GM12891 (cell line): ENCODE data around the gene APLP2. TPM values are rescaled to one million over a fixed set of nuclear protein-coding genes. Genes with fewer than 3 reads are reported as not detected.
A peak's percentile ranks its signal among the peaks of the same experiment; 100 is the strongest.
"Not testable (repeated sequence)": the region's sequence is repeated elsewhere in the genome, so short reads cannot be mapped to it uniquely, and the experiment has no call there.

Experiments used
- DNase-seq: peaks from one replicate; pipeline ENCODE4 v3.0.0; 2011; ENCODE audit warnings: low spot score; ENCODE audit not compliant: insufficient read length
- FAIRE-seq: peaks from 2 replicates; lab custom pipeline; 2011; peaks lifted over from hg19 to GRCh38; lab: Jason Lieb, UNC
- PAX5 ChIP-seq: IDR thresholded peaks from 2 replicates; pipeline ENCODE4 v1.6.1; 2011; ENCODE audit warnings: low read length, moderate library complexity, mild to moderate bottlenecking; ENCODE audit not compliant: insufficient read depth, severe bottlenecking
- POLR2A ChIP-seq: IDR thresholded peaks from 2 replicates; pipeline ENCODE4 v1.6.1; 2011; ENCODE audit warnings: low read depth, low read length, control low read depth
- POLR2AphosphoS5 ChIP-seq: IDR thresholded peaks from 2 replicates; pipeline ENCODE4 v1.6.1; 2011; ENCODE audit warnings: low read depth, low read length, control low read depth
- POU2F2 ChIP-seq: IDR thresholded peaks from 2 replicates; pipeline ENCODE4 v1.6.1; 2011; ENCODE audit warnings: low read depth, mild to moderate bottlenecking, control low read depth, low read length, moderate library complexity
- SPI1 ChIP-seq: IDR thresholded peaks from 2 replicates; pipeline ENCODE4 v1.6.1; 2011; ENCODE audit warnings: low read depth, low read length, control low read depth
- TAF1 ChIP-seq: IDR thresholded peaks from 2 replicates; pipeline ENCODE4 v1.6.1; 2011; ENCODE audit warnings: low read depth, low read length, control low read depth
- polyA plus RNA-seq: library from polyadenylated mRNA; unstranded; fragments of >200 nt; gene quantifications from one replicate; pipeline ENCODE4 v1.2.1, GENCODE V29; 2012; ENCODE audit warnings: low read depth, missing spikeins, inconsistent platforms; ENCODE audit not compliant: missing spikeins

The APLP2 gene
- polyA plus RNA-seq = 5.1 TPM

DNA sequence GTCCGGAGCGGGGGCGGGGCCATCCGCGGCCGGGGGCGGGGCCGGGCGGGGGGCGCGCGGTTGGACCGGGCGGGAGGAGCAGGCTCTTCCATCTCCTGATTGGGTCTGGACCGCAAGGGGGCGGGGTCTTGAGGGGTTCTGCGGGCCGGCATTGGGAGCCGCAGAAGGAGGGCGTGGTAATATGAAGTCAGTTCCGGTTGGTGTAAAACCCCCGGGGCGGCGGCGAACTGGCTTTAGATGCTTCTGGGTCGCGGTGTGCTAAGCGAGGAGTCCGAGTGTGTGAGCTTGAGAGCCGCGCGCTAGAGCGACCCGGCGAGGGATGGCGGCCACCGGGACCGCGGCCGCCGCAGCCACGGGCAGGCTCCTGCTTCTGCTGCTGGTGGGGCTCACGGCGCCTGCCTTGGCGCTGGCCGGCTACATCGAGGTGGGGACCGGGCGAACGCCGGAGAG lies at the start of gene APLP2:
Gene APLP2 (plus strand): TSS at position 236 of the 450 bp plus-strand sequence. CDS start 84 bp downstream, at position 320.
- DNase-seq = peak; percentile 91
- FAIRE-seq = peak; percentile 74
- TF ChIP-seq TAF1 = peak; percentile 89
- no peak for TF ChIP-seq PAX5
- TF ChIP-seq POLR2A = 0 out of 2 replicates have a peak, but pooled peaks have one; percentile 48
- TF ChIP-seq POLR2AphosphoS5 = peak; percentile 66

DNA sequence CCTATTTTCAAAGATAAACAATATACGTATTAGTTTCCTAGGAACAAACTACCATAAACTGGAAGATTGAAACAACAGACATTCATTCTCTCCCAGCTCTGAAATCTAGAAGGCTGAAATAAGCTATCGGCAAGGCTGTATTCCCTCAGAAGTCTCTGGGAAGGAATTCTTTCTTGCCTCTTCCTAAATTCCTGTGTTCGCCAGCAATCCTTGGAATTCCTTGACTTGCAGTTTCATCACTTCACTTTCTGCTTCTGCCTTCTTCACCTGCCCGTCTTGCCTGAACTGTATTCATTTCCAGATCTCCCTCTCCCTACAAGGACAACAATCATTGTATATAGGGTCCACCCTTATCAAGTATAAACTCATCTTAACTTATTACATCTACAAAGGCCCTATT lies 49.4 kb upstream of the APLP2 start:
- DNase-seq = no peak
- FAIRE-seq = no peak
- TF ChIP-seq TAF1 (no peak), POLR2A (no peak), POU2F2 (no peak), POLR2AphosphoS5 (no peak), PAX5 (no peak), SPI1 (no peak)

DNA sequence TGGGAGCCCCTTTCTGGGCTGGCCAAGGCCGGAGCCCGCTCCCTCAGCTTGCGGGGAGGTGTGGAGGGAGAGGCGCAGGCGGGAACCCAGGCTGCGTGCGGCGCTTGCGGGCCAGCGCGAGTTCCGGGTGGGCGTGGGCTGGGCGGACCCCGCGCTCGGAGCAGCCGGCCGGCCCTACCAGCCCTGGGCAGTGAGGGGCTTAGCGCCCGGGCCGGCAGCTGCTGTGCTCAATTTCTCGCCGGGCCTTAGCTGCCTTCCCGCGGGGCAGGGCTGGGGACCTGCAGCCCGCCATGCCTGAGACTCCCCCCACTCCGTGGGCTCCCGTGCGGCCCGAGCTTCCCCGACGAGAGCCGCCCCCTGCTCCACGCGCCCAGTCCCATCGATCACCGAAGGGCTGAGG lies 48.1 kb upstream of the APLP2 start:
- not testable (repeated sequence) for DNase-seq, FAIRE-seq

DNA sequence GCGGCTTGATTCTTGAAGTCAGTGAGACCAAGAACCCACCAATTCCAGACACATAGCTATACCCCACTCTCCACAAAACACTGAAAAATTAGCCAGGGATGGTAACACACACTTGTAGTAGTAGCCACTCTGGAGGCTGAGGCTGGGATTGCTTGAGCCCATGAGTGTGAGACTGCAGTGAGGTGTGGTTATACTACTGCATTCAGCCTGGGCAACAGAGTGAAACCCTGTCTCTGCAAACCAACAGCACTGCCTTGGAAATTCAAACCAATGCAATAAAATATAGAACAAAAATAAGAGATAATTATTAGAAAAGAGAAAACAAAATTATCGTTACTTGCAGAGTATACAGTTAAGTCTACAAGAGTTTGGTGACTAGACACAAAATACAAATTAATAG lies 46.9 kb upstream of the APLP2 start:
- DNase-seq (no peak), FAIRE-seq (no peak)
- TF ChIP-seq POLR2AphosphoS5 = no peak
- TF ChIP-seq POLR2A = no peak
- TF ChIP-seq POU2F2 = no peak
- TF ChIP-seq TAF1 = no peak
- TF ChIP-seq SPI1 = no peak
- TF ChIP-seq PAX5 = no peak

DNA sequence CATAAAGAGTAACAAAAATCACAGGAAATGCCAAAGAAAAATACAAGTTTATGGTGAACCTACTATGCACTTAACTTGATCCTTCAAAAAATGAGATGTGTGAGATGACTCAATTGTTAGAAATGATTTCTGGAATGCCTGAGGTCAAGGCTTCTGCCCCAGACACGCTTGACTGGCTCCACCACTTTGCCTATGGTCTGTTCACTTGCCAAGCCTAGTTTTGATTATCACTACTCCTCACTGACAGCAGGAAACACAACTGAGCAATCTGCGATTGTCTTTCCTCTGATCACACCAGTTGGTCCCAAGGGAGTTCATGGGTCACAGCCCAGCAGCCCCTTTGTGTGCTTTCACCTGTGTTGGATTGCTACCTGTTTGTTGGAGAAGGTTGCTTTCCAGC lies 46.5 kb upstream of the APLP2 start:
- DNase-seq (peak; percentile 33), FAIRE-seq (peak; percentile 90)
- TF ChIP-seq PAX5 (peak; percentile 85), POU2F2 (no peak)

DNA sequence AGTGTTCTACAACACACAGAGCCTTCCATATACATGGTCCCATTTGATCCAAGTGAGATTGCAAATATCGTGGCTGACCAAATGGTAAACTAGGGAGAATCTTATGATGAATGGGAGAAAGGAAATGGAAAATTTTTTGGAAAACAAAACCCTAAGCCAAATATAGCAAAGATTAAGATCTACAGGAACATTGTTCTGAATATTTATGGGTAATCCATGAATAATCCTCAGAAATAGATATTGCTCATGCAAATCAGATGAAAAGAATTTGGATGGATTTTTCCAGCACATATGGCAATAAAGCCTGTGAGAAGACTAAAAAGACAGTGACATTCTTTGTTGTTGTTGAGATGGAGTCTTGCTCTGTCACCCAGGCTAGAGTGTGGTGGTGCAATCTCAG lies 45.3 kb upstream of the APLP2 start:
- no peak for TF ChIP-seq POU2F2
- no peak for TF ChIP-seq TAF1
- TF ChIP-seq POLR2A = no peak
- TF ChIP-seq SPI1 = no peak
- TF ChIP-seq POLR2AphosphoS5 = no peak
- TF ChIP-seq PAX5 = no peak
- FAIRE-seq (no peak), DNase-seq (no peak)

DNA sequence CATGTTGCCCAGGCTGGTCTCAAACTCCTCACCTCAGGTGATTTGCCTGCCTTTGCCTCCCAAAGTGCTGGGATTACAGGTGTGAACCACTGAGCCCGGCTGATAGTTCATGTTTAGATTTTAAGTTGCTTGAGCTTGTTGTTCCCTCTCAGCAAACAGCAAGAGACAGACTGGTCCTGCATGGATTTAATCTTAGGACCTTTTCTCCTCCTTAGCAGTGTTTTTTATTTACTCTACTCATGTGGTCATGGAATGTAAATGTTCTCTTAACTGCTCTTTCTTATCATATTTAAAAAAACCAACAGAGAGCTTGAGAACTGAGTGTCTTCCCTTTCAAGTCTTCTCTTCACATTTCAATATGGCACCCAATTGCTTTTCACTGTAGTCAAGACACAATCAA lies 44.3 kb upstream of the APLP2 start:
- TF ChIP-seq SPI1 (no peak), POU2F2 (no peak), POLR2AphosphoS5 (no peak), POLR2A (no peak), PAX5 (no peak), TAF1 (no peak)
- DNase-seq (no peak), FAIRE-seq (no peak)

DNA sequence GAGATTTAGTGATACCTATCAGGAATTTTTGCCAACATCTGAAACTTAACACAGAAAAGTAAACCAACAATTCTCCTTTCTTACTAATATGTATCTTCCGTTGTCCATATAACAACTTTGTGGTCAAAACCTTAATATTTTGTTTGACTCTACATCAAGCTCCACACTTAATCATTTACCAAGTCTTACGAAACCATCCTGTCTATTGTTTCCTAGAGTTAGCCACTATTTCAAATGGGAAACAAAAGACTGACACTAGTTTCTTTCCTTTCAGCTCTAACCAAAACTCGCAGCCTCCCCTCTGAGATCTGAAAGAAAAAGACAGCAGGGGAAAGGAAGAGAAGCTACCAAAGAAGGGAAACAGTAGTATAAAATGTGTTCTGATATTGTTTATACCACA lies 40.6 kb upstream of the APLP2 start:
- TF ChIP-seq PAX5 = no peak
- no peak for TF ChIP-seq SPI1
- TF ChIP-seq POLR2AphosphoS5 = no peak
- no peak for TF ChIP-seq TAF1
- TF ChIP-seq POLR2A = no peak
- TF ChIP-seq POU2F2 = no peak
- DNase-seq (no peak), FAIRE-seq (no peak)

DNA sequence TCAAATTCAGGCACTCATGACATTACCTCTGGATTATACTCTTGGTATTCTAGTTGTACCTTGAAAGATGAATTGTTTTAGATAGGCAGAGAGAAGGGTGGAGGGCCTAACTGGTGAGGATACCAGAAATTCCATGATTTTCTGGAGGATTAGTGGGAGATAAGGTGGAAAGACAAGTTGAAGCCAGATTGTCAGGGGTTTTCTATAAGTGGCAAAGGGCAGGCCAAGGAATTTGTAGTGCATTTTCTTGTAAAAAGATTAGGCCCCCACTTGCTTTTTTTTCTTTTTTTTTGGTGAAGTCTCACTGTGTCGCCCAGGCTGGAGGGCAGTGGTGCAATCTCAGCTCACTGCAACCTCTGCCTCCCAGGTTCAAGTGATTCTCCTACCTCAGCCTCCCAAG lies 38.6 kb upstream of the APLP2 start:
- FAIRE-seq (no peak), DNase-seq (no peak)
- TF ChIP-seq SPI1 = no peak
- TF ChIP-seq POLR2AphosphoS5 = no peak
- TF ChIP-seq POU2F2 = no peak
- TF ChIP-seq TAF1 = no peak
- no peak for TF ChIP-seq POLR2A
- TF ChIP-seq PAX5 = no peak

DNA sequence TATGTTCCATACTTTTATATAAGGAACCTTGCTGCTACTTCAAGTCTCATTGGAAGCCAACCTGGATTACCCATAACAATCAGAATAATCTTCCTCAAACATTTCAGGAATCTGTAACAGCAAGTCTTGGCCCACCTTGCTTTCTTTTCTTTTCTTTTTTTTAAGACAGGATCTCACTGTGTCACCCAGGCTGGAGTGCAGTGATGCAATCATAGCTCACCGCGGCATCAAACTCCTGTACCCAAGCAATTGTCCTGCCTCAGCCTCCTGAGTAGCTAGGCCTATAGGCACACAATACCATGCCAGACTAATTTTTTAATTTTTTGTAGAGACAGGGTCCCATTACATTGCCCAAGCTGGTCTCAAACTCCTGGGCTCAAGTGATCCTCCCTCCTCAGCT lies 37.7 kb upstream of the APLP2 start:
- FAIRE-seq (no peak), DNase-seq (no peak)
- no peak for TF ChIP-seq POLR2AphosphoS5
- TF ChIP-seq SPI1 = no peak
- TF ChIP-seq PAX5 = no peak
- no peak for TF ChIP-seq POU2F2
- TF ChIP-seq TAF1 = no peak
- no peak for TF ChIP-seq POLR2A

DNA sequence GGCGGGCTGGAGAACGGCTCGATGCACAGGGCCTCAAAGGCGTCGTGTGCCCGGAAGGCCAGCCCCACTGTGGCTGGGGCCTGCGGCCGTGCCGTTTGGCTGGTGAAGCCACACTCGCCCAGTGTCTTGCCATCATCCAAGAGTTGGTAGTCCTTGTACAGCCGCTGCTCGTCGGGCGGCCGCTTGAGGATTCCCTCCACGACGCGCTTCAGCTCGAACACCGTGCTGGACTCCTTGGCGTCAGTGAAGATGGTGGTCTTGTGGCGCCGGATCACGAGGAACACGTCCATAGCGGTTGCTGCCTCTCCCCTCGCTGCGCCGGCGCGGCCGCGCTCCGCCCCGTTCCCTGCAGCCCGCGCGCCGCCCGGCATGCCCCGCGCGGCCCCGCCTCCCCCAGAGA lies 36.8 kb upstream of the APLP2 start:
- no peak for FAIRE-seq
- TF ChIP-seq TAF1 (no peak), SPI1 (no peak), PAX5 (no peak), POLR2AphosphoS5 (no peak), POLR2A (no peak), POU2F2 (no peak)

More for the DNA sequence above, 36.8 kb upstream of the APLP2 start:
- DNase-seq = no peak
